NCI-H1417 treated with DMSO at 0.1 percent for 48 hours (cell line): Measurements from ENCODE around the gene AOAH.
A peak's percentile ranks its signal among the peaks of the same experiment; 100 is the strongest.

Source experiments
- DNase-seq: peaks from one replicate; lab custom pipeline; 2025; lab: John Stamatoyannopoulos, UW

Gene AOAH

GRCh38 chr7:36630112-36630650, 94.1 kb downstream of the AOAH start:
- no peak for DNase-seq

GRCh38 chr7:36629351-36629750, 94.9 kb downstream of the AOAH start:
- no peak for DNase-seq

- DNase-seq = no peak
Measured at GRCh38 chr7:36627836-36628235, 96.5 kb downstream of the AOAH start.

- DNase-seq = no peak
Measured at GRCh38 chr7:36626111-36626510, 98.2 kb downstream of the AOAH start.

GRCh38 chr7:36625247-36625646, 99.0 kb downstream of the AOAH start:
- no peak for DNase-seq

GRCh38 chr7:36623247-36623646, 101.0 kb downstream of the AOAH start:
- DNase-seq = no peak

GRCh38 chr7:36621396-36621795, 102.9 kb downstream of the AOAH start:
- DNase-seq = no peak

- no peak for DNase-seq
Measured at GRCh38 chr7:36620166-36620708, 104.1 kb downstream of the AOAH start.

GRCh38 chr7:36617408-36617807, 106.9 kb downstream of the AOAH start:
- no peak for DNase-seq

- peak; percentile 78 for DNase-seq
Measured at GRCh38 chr7:36615852-36616540, 108.3 kb downstream of the AOAH start.

- DNase-seq = no peak
Measured at GRCh38 chr7:36614959-36615358, 109.3 kb downstream of the AOAH start.

GRCh38 chr7:36613031-36613614, 111.2 kb downstream of the AOAH start:
- no peak for DNase-seq

- no peak for DNase-seq
Measured at GRCh38 chr7:36611703-36612102, 112.6 kb downstream of the AOAH start.

- DNase-seq = no peak
Measured at GRCh38 chr7:36607721-36608095, 116.6 kb downstream of the AOAH start.

GRCh38 chr7:36606976-36607720, 117.1 kb downstream of the AOAH start:
- DNase-seq = no peak

GRCh38 chr7:36606153-36606975, 117.9 kb downstream of the AOAH start:
- no peak for DNase-seq

GRCh38 chr7:36605261-36606051, 118.8 kb downstream of the AOAH start:
- no peak for DNase-seq

- DNase-seq = no peak
Measured at GRCh38 chr7:36604806-36605205, 119.5 kb downstream of the AOAH start.

- no peak for DNase-seq
Measured at GRCh38 chr7:36602934-36603887, 121.1 kb downstream of the AOAH start.

GRCh38 chr7:36602511-36602910, 121.8 kb downstream of the AOAH start:
- no peak for DNase-seq
